GM04503 (cell line): ENCODE data around the gene CCDC9.
"Not testable (repeated sequence)": the region's sequence is repeated elsewhere in the genome, so short reads cannot be mapped to it uniquely, and the experiment has no call there.

Source experiments
- DNase-seq: peaks from one replicate; pipeline ENCODE4 v3.0.0-alpha.2; 2012; ENCODE audit warnings: low read depth

The CCDC9 gene

GRCh38 chr19:47261946-47262793 lies 5.8 kb downstream of the CCDC9 start:
- DNase-seq: not testable (repeated sequence)

- no peak for DNase-seq
These were observed 8.3 kb downstream of the CCDC9 start for GRCh38 chr19:47264629-47265028.

- no peak for DNase-seq
These were observed 10.1 kb downstream of the CCDC9 start for GRCh38 chr19:47266401-47266941.

GRCh38 chr19:47267350-47267759 lies 11.0 kb downstream of the CCDC9 start:
- DNase-seq: no peak

- DNase-seq: no peak
These were observed 11.7 kb downstream of the CCDC9 start for GRCh38 chr19:47268028-47268427.

GRCh38 chr19:47269596-47269995 lies 13.3 kb downstream of the CCDC9 start:
- DNase-seq: no peak

GRCh38 chr19:47270408-47270807 lies 14.1 kb downstream of the CCDC9 start:
- DNase-seq: no peak

GRCh38 chr19:47271949-47272348 lies 15.6 kb downstream of the CCDC9 start:
- DNase-seq: no peak

- DNase-seq: no peak
These were observed 16.4 kb downstream of the CCDC9 start for GRCh38 chr19:47272448-47273312.

GRCh38 chr19:47273313-47274070 lies 17.2 kb downstream of the CCDC9 start:
- DNase-seq: no peak

- DNase-seq: no peak
These were observed 18.0 kb downstream of the CCDC9 start, which contains the start of gene INAFM1 for GRCh38 chr19:47274071-47274890. Gene INAFM1 (plus strand): TSS chr19:47274885. CDS start chr19:47274920, 35 bp downstream.

- no peak for DNase-seq
These were observed 18.8 kb downstream of the CCDC9 start for GRCh38 chr19:47274891-47275761.

- DNase-seq: no peak
These were observed 19.6 kb downstream of the CCDC9 start for GRCh38 chr19:47275791-47276461.

- DNase-seq: not testable (repeated sequence)
These were observed 20.2 kb downstream of the CCDC9 start for GRCh38 chr19:47276513-47276912.

GRCh38 chr19:47280183-47280797 lies 24.0 kb downstream of the CCDC9 start:
- DNase-seq: no peak

GRCh38 chr19:47283405-47284059 lies 27.2 kb downstream of the CCDC9 start:
- no peak for DNase-seq

- DNase-seq: no peak
These were observed 28.1 kb downstream of the CCDC9 start for GRCh38 chr19:47284324-47284899.

- DNase-seq: no peak
These were observed 39.7 kb downstream of the CCDC9 start for GRCh38 chr19:47296036-47296435.
